D721Med (cell line): Measurements from ENCODE around the gene CBX5.

Experiments used
- DNase-seq: peaks from one replicate; pipeline ENCODE4 v3.0.0; 2011; ENCODE audit warnings: low spot score; ENCODE audit not compliant: insufficient read length
- FAIRE-seq: peaks from 2 replicates; lab custom pipeline; 2011; peaks lifted over from hg19 to GRCh38; lab: Jason Lieb, UNC
- TF ChIP-seq, protein P1 (sequence below): IDR thresholded peaks from 2 replicates; pipeline ENCODE4 v1.5.1; 2012; ENCODE audit warnings: mild to moderate bottlenecking, control low read depth; ENCODE audit not compliant: insufficient read depth; ENCODE audit errors: missing control alignments

CBX5 gene

DNA sequence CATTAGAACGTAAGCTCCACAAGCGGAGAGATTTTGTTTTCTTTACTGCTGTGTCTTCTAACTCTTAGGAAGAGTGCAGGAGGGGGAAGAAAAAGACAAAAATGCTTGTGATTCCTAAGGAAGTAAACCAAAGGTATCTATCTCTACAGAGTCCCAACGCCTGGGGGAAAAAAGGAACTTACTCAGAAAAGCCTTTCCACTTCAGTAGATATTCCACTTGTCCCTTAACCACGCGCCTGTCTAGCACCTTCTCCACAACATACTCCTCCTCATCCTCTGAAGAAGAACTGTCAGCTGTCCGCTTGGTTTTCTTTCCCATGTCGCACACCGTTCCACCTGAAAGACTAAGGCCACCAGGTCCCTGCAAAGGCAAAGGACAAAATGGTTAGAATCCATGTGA is 22.6 kb downstream of the CBX5 start:
- DNase-seq (no peak), FAIRE-seq (no peak)
- TF ChIP-seq, protein P1, sequence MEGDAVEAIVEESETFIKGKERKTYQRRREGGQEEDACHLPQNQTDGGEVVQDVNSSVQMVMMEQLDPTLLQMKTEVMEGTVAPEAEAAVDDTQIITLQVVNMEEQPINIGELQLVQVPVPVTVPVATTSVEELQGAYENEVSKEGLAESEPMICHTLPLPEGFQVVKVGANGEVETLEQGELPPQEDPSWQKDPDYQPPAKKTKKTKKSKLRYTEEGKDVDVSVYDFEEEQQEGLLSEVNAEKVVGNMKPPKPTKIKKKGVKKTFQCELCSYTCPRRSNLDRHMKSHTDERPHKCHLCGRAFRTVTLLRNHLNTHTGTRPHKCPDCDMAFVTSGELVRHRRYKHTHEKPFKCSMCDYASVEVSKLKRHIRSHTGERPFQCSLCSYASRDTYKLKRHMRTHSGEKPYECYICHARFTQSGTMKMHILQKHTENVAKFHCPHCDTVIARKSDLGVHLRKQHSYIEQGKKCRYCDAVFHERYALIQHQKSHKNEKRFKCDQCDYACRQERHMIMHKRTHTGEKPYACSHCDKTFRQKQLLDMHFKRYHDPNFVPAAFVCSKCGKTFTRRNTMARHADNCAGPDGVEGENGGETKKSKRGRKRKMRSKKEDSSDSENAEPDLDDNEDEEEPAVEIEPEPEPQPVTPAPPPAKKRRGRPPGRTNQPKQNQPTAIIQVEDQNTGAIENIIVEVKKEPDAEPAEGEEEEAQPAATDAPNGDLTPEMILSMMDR: no peak

DNA sequence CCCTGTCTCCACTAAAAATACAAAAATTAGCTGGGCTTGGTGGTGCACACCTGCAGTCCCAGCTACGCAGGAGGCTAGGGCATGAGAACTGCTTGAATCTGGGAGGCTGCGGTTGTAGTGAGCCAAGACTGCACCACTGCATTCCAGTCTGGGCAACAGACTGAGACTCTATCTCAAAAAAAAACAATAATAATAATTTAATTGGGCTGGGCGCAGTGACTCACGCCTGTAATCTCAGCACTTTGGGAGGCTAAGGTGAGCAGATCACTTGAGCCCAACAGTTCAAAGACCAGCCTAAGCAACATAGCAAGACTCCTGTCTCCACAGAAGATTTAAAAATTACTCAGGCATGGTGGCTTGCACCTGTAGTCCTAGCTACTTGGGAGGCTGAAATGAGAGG is 26.7 kb downstream of the CBX5 start:
- TF ChIP-seq, protein P1: no peak
- DNase-seq (no peak), FAIRE-seq (no peak)

DNA sequence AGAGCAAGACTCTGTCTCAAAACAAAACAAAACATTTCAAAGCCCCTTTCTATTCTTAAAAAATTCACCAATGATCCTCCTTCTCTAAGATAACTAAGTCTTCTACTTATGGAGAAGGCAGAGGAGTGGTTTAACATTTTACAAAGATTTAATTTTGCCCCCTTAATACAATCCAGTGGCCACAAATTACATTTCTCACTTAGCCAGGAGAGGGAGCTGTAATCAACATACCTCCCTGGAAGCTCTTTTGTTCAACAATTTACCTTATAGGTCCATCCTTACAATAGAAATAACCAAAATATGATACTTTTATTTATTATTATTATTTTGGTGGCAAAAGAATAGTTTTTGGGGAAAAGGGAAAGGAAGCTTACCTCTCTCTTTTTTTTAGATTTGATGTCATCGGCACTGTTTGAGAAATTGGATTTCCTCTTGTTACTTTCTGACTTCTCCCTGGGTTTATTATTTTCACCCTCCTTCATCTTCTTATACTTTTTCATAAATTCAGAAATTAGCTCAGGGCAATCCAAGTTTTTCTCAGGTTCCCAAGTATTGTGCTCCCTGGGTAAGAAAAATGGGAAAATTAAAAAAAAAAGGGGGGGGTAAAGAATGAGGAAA is 28.1 kb downstream of the CBX5 start:
- DNase-seq (no peak), FAIRE-seq (no peak)
- TF ChIP-seq, protein P1: peak; percentile 73

DNA sequence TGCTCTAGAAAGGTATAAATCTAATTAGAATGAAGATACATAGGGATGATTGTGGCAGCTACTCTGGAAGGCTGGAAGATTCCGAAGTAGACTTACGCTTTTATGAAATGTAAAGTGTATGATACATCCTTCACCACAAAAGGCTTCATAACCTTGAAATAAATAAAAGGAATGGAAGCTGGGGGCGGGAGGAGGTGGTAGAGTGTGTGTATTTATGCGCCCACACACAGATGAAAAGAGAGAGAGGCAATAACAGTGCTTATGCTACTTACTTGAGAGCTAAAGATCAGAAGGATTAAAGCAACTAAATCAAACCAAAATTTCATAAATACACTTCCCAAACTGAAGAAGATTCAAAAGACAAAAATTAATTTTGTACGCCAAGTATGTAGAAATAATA is 30.4 kb downstream of the CBX5 start:
- no peak for FAIRE-seq
- no peak for DNase-seq
- TF ChIP-seq, protein P1: no peak

DNA sequence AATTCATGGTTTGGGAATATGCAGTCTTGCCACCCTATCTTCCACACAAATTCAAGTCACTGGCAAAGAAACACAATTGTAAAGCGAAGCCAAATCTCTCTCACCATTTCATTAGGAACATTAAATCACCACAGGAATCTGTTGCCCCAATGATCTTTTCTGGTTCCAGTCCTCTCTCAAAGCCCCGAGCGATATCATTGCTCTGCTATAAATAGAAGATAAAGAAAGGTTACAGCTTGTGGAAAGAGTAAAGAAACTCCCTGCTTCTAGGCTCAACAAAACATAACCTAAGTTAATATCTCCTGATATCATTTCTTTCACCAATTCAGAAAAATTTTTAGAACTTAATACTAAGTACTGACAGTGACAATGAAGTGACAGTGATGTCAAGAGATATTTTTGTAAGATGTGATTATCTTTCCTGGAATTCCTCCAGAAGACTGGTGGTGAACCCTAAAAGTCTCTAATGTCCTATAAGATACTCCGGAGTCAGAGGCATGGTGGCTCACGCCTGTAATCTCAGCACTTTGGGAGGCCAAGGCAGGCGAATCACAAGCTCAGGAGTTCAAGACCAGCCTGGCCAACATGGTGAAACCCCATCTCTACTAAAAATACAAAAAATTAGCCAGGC is 33.8 kb downstream of the CBX5 start:
- TF ChIP-seq, protein P1: no peak
- DNase-seq: no peak
- no peak for FAIRE-seq

DNA sequence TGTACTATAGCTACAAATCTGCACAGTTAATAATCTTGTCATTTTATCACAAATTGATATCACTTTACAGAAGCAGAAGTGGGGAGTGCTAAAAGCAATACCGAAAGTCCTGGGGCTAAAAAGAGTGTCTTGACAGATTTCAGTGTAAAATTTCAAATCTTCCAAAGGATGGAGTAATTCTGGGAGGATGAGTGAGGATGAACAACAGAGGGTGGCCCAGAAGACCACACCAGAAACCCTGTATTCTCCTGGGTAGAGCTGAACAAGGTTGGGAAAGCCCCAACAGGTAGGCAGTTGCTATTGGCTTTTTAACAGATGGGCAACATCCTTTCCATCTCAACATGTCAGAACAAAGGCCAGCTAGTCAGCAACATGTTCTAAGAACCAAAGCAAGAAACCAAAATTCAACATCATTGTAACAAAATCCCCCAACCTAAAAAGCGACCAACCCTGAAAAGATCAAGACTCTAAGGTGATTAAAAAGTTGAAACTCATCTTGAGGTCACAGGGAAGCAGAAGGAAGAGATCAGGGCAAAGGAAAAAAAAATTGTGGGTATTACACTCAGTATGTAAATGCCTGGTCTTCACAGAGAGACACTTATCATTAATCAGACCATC is 38.8 kb downstream of the CBX5 start:
- no peak for FAIRE-seq
- TF ChIP-seq, protein P1: no peak

DNA sequence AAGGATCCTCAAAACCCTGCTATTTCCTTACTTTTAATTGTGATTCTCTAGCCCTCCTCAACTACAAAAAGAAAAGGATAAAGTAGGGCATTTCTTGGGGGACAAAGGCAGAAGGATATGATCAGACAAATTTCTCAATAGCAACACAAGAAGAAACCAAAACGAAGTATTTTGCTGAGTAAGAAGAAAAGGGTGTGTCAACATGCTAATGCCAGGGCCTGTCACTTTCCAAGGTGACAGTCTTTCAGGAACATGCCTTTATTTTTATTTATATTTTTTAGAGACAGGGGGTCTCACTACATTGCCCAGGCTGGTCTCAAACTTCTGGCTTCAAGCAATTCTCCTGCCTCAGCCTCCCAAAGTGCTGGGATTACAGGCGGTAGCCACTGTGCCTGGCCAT is 39.8 kb downstream of the CBX5 start:
- TF ChIP-seq, protein P1: no peak
- DNase-seq: no peak
- no peak for FAIRE-seq

More for the DNA sequence above, 38.8 kb downstream of the CBX5 start:
- DNase-seq: no peak
